Astrocyte of the spinal cord (primary cell): Measurements from ENCODE around the gene PALB2.

ENCODE experiments used
- DNase-seq: peaks from one replicate; pipeline ENCODE4 v3.0.0; 2011; ENCODE audit warnings: low read depth, low spot score
- H3K4me3 ChIP-seq: 2 replicates; pipeline ENCODE4 v1.5.1; 2011; ENCODE audit warnings: low read depth, mild to moderate bottlenecking, low read length, moderate library complexity
- CTCF ChIP-seq: IDR thresholded peaks from 2 replicates; pipeline ENCODE4 v1.5.1; 2012; ENCODE audit warnings: low read depth, mild to moderate bottlenecking, low read length, inconsistent platforms
- in situ Hi-C: cut with HindIII; loops from 2 replicates; pipeline ENCODE4 v1.10.0; 2017; ENCODE audit warnings: low sequenced_read_pairs

Gene PALB2

GRCh38 chr16:23554536-23554935, 86.6 kb downstream of the PALB2 start:
- no peak overlapping the region for H3K4me3 ChIP-seq
- in situ Hi-C loops, result no loop called here
- TF ChIP-seq CTCF, result no peak
- no peak for DNase-seq
